CD4-positive, alpha-beta T cell treated with Interleukin-4 for 4 hours (primary cell): Measurements from ENCODE around the gene NCBP2.
A peak's percentile ranks its signal among the peaks of the same experiment; 100 is the strongest.
"Not testable (repeated sequence)": the region's sequence is repeated elsewhere in the genome, so short reads cannot be mapped to it uniquely, and the experiment has no call there.

Source experiments
- DNase-seq: peaks from one replicate; pipeline ENCODE4 v3.0.0-alpha.2; 2020

Gene NCBP2

DNA sequence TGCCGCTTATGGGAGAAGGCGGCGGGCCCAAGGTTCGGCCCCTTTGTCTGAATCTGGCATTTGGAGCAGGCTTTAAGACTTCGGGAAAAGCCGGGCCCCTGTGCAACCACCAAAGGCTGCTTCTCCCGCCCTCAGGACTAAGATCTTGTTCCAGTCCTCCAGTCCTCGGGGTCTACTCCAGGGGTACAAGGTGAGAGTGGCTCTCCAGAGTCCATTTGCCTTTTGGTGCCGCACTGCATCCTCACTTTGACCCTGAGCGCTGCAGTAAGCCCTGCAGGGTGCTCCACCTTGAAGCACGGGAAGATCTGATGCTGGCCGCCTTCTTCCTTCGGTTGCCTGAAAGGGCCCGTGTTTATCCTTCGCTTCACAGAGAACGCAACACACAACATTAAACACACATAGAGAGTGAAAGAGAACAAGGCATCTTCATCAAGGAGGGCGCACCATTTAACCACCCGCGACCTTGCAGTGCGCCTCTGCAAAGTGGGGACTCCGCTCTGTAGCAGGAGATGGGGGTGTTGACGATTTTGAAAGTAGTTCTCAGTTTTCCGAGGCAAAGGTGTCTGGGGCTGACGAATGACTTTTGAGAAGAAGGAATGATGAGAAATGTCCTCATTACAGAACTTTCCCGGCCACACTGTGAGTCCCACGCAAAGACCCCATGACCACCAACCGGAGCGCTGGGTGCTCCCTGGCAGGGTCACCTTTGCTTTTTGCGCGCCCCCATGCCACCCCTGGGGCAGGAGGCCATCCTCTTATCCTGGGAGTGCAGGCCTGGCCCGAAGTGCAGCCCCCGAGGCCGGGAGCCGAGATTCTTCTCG, 25.3 kb upstream of the NCBP2 start:
- DNase-seq = no peak

DNA sequence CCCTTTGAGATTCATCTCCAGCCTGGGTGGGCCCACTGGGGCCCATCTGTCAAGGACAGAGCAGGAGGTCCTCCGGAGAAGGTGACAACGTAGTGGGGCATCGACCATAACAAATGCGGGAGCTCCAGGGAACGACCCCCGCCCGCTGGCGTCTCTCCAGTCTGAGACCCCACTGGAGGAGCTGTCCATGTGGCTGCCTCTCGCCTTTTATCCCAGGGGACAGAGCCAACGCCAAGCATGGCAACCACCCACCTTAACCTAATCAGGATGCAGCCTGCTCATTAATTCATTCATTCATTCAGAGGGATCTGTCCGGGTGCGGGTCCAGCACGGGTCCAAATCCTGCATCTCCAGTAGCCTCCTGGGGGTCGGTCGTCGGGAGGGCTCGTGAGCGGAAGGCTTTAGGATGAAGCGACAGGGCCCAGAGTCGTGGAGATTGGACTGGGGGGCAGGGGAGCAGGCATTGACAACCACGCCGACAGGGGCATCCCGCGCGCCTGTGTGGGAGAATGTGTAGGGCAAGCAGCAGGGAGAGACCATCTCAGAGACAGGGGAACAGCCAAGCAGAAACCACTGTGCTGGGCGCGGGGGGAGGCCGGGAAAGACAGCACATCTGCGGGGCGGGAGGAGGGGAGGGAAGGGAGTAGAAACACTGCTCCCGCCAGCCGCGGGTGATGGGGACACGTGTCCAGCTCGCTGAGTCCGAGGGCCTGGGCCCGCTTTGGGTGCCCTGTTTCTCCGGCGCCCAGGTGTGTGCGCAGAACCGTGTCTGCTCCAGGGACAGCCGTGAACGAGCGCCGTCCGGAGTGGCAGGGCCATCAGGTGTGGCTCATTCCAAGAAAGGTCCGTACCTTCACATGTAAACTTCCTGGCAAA, 24.4 kb upstream of the NCBP2 start:
- no peak for DNase-seq

DNA sequence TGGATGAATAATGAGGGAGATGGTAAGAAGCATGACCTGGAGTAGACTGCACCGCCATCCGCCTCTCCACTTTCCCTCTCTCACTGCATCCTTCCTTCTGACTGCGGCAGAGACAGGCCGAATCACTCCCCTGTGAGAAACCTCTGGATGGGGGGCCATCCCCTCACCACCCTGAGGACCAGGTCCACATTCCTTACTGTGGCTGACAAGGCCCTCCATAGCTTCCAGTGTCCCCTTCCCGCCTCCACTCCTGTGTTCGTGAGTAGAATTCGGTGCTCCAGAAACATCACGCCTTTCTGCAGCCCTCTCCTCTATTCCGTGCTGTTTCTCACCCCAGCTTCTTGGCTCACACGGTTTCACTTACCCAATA, 23.5 kb upstream of the NCBP2 start:
- no peak for DNase-seq

DNA sequence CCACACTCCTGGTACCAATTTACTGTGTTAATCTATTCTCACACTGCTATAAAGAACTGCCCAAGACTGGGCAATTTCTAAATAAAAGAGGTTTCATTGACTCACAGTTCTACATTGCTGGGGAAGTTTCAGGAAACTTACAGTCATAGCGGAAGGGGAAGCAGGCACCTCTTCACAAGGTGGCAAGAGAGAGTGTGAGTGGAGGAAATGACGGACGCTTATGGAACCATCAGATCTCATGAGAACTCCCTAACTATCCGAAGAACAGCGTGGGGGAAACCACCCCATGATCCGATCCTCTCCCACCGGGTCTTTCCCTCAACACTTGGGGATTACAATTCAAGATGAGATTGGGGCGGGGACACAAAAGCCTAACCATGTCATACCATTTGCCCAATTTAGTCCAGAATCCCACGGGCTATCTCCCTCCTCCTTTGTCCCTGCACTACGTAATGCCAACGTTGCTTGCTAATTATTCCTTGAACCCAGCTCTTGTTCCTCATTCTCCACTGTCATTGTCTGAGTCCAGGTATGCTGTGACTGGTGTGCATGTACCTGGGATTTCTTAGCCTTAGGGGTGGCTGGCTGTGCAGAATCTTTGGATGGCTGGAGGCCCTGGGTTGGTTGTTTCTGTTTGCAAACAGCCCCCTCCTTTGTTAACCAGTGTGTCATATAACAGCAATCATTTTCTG, 22.9 kb upstream of the NCBP2 start:
- DNase-seq = no peak

DNA sequence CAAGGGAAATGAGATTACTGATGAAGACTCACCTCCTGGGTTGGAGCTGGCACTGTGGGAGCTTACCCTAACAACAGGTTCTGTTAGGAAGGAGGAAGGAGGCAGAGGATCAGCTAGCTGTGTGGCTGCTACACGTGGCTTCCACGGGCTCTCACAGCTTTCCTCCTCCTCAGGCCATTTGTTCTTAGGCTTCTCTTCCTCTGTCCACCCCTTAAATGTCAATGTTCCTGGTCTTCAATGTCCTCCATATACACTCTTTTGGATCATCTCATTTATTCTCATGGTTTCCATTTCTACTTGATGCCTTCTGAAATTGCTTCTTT, 21.3 kb upstream of the NCBP2 start:
- no peak for DNase-seq

DNA sequence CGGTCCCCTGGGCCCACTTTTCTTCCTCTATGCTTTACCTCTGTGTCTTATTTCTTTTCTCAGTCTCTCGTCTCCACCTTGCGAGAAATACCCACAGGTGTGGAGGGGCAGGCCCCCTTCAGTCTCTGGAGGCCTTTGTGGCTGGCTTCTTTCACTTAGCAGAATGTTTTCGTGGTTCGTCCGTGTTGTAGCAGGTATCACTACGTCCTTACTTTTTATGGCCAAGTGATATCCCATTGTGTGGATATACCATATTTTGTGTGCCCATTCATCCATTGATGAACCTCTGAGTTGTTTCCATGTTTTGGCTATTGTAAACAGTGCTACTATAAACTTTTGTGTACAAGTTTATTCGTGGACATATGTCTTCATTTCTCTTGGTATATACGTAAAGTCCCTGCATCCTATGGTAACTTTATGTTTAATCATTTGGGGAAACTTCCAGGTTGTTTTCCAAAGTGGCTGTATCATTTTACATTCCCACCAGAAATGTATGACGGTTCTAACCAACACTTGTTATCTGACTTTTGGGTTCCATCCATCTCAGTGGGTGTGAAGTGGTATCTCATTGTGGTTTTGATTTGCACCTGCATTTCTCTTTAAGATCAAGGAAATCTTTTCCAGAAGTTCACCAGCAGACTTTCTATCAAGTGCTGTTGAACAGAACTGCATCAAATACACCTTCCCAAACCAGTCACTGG, 20.8 kb upstream of the NCBP2 start:
- DNase-seq = no peak

DNA sequence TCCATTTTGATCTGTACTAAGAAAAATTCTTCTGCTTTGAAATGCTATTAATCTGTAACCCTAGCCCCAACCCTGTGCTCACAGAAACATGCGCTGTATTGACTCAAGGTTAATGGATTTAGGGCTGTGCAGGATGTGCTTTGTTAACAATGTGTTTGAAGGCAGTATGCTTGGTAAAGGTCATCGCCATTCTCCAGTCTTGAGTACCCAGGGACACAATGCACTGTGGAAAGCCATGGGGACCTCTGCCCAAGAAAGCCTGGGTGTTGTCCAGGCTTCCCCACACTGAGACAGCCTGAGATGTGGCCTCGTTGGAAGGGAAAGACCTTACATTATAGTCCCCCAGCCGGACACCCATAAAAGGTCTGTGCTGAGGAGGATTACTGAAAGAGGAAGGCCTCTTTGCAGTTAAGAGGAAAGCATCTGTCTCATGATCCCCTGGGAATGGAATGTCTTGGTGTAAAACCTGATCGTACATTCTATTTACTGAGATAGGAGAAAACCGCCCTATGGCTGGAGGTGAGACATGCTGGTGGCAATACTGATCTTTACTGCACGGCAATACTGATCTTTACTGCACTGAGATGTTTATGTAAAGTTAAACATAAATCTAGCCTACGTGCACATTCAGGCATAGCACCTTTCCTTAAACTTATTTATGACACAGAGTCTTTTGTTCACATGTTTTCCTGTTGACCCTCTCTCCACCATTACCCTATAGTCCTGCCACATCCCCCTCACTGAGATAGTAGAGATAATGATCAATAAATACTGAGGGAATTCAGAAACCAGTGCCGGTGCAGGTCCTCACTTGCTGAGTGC, 20.0 kb upstream of the NCBP2 start:
- DNase-seq = no peak

DNA sequence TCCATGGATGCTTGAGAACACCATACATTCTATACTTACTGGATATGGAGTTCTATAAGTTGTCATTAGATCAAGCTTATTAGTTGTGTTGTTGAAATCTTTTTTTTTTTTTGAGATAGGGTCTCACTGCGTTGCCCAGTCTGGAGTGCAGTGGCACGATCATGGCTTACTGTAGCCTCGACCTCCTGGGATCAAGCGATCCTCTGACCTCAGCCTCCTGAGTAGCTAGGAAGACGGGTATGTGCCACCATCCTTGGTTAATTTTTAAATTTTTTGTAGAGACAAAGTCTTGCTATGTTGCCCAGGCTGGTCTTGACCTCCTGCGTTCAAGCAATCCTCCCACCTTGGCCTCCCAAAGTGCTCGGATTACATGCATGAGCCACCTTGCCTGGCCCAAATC, 12.5 kb upstream of the NCBP2 start:
- no peak for DNase-seq

DNA sequence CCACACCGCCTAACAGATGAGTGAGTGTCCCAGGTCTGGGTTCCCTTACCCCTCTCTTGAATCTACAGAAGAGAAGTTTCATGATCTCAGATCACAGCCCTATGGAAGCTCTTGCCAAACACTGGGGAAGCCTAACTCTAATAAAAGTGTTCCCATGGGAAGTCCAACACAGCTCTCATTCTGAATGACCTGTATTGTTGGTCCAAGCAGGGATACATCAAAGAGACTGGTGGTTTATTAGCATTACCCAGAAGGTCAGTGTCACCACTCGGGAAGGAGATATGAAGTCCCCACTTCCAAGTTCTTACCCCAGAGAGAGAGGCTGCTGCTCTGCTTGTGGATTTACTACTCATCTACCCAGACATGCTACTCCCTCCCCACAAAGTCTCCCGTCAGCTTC, 9.0 kb upstream of the NCBP2 start:
- DNase-seq = no peak

DNA sequence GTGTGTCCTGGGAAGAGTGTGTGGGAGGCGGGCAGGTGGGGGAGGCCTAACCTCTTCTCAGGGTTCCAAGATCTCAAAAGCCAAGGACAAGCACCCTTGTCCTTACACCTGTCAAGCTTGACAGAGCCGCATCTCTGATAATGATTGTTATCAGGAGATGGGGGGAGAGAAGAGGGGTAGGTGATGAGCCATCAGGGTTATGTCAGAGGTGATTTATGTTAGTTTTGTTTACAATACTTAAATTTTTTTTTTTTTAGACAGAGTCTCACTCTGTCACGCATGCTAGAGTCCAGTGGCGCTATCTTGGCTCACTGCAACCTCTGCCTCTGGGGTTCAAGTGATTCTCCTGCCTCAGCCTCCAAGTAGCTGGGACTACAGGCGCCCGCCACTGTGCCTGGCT, 7.4 kb upstream of the NCBP2 start:
- no peak for DNase-seq

DNA sequence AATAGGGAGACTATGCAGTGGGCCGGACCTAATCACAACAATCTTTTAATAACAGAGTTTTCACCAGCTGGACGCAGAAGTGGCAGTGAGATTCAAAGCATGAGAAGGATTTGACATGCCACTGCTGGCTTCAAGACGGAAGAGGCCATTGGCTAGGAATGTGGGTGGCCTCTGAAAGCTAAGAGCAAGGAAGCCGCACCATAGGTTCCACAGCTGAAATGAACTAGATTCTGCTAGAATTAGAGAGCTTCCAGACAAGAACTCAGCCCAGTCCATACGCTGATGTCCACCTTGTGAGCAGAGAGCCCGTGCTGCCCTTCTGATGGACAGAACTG, 6.9 kb upstream of the NCBP2 start:
- DNase-seq = no peak

DNA sequence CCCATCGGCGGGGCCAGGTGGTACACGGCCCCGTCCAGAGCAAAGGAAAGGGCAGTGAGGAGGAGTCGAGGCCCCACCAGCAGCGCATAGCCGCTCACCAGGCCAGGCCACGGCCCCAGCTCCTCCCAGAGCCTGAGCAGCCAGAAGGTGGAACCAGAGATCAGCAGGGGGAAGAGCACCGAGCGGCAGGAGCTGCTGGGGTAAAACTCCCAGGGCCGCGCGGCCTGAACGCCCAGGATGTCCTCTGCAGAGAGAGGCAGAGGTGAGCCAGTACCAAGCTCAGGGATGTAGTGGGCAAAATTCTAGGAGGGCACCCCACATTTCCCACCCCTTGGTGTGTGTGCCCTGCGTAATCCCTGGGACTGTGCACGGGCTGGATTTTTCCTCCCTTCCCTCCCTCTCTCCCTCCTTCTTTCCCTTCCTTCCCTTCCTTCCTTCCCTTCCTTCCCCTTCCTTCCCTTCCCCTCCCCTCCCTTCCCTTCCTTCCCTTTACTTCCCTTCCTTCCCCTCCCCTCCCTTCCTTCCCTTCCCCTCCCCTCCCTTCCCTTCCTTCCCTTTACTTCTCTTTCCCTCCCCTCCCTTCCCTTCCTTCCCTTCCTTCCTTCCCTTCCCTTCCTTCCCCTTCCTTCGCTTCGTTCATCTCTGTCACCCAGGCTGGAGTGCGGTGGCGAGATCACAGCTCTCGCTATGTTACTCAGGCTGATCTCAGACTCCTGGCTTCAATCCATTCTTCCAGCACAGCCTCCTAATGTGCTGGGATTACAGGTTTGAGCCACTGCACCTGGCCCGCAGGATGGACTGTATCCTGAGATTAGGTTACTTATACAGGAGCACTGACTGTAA, 6.3 kb upstream of the NCBP2 start:
- no peak for DNase-seq

DNA sequence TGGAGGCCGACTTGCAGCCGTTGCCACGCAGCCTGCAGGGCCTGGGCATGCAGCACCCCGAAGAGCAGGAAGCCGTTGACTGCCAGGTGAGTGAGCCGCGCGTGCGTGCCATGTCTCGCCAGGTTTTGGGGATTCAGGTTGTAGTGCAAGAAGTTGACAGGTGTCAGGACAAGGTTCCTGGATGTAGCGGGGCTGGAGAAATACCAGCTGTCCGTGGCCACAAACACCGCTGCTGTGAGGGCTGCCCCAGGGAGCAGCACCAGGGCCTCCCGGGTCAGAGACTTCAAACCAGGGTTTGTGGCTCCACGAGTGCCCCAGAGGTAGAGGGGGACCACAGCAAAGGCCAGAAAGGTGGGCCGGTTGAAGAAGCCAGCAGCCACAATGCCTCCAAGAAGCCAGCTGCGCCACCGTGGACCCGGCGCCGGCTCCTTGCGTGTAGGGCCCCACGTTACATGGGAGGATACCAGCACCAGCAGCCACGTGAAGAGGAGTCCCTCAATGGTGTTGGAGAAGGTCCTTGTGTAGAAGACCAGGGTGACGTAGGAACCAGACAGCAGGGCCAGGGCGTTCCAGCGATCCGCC, 5.6 kb upstream of the NCBP2 start:
- no peak for DNase-seq

DNA sequence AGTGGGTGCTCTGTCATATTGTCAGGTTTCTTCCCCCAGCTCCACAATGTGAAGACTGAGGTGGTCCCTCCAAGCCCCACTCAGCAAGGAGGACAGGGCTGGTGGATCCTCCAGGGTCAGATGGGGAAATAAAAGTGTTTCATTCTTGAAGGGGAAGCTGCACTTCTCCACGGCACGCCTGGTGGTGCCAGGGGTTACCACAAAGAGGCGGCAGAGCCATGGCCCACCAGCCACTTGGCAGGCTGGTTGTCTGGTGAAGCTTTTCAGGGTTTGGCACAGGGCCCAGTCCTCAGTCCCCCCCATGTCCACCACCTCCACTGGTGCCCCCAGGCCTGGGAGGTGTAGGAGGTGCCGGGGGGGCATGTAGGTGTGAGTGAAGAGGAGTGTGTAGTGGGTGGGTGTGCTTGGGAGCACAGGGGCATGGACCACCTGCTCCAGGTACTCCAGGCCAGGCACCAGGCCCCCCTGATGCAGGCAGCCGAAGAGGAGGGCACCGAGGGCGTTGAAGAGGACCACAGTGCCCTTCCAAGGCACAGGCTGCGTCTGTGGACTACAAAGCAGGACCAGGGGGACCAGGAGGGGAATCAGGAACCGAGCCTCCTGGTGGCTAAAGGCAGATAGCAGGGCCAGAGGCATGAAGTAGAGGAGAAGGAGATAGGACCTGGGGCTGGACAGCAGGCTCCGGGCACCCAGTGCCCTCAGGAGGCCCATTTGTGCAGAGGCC, 5.0 kb upstream of the NCBP2 start:
- no peak for DNase-seq

DNA sequence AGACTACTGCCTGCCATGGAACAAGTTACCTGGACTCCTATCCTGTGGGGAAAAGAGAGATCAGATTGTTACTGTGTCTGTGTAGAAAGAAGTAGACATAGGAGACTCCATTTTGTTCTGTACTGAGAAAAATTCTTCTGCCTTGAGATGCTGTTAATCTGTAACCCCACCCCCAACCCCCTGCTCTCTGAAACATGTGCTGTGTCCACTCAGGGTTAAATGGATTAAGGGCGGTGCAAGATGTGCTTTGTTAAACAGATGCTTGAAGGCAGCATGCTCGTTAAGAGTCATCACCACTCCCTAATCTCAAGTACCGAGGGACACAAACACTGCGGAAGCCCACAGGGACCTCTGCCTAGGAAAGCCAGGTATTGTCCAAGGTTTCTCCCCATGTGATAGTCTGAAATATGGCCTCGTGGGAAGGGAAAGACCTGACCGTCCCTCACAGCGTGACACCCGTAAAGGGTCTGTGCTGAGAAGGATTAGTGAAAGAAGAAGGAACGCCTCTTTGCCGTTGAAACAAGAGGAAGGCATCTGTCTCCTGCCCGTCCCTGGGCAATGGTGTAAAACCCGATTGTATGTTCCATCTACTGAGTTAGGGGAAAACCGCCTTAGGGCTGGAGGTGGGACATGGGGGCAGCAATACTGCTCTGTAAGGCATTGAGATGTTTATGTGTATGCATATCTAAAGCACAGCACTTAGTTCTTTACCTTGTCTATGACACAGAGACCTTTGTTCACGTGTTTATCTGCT, 1.9 kb upstream of the NCBP2 start:
- not testable (repeated sequence) for DNase-seq

DNA sequence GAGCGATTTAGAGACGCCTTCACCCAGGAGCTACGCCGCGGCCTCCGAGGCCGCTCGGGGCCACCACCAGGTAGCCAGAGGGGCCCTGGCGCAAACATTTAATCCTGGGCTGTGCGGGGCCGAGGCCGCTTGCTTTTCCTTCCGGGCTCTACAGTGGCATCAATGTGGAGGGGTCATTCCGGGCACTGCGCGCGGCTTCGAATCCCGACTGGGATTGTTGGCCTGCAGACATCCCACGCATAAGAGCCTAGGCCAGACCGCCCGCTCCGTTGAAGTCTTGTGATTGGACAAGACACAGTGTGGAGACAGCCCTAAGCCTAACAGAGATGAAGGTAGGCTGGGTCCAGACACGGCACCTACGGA, 568 bp upstream of the NCBP2 start:
- no peak for DNase-seq

DNA sequence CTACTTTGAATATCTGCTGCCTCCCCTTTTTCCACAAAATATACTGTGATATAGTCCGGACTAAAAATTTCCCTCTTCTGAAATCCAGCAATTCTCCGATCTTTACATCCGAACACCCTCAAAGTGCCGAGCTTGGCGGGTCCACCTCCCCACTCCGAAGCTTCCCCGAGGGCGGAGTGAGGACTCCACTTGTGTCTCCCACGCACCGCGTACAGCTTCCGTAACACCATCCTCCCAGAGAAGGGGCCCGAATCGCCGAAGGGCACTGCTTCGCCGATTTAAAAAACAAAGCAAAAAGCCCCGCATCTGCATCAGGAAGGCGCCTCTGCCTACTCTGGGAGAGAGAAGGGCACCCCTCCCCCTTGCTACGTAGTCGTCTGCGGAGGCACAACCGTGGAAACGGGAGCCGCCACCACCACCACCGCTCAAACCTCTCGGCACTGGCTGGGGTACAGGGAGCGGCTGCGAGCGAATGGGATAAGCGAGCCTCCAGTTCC, 551 bp downstream of the NCBP2 start:
- peak; percentile 37 for DNase-seq

DNA sequence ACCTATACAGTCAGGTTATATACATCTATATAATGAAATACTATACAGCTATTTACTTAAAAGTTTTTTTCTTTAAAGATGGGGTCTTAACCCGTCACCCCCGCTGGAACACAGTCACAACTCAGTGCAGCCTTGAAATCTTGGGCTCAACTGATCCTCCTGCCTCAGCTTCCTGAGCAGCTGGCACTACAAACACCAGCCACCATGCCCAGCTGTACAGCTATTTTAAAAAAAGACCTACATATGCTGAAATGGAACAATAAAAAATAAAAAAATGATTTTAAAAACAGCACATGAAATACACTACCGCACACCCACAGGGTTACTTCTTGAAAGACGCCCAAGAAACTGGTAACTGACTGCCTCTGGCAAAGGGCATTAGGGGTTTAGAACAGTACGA, 3.8 kb downstream of the NCBP2 start:
- DNase-seq = no peak

DNA sequence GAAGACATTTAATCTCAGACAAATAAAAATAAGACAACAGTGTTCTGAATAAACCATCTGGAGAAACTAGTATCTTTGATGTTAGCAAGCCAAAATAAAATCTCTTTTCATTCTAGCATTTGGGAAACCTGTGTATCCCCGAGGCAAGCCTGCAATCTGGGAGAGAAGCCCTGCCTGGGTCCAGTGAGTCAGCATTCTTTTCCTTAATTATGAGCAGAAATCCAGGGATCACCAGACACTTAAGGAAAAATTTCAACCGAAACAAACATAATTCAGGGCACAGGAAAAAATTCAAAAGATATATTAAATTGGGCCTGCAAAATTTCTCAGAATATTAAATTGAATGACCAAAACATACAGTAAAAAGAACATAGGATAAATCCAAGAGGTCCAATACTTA, 4.2 kb downstream of the NCBP2 start:
- no peak for DNase-seq

DNA sequence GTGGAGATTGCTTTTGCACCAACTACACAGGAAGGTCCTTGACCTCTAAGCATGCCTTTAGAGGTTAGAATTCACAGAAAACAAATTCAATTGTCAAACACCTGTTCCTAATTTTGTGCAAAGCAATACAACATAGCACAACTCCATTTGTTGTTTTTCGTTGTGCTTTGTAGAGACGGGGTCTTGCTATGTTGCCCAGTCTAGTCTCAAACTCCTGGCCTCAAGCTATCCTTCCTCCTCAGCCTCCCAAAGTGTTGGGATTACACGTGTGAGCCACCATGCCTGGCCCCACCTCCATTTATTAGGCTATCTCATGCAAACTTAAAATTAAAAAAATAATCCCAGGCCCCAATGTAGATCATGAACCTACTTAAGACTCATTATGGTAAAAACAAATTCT, 6.0 kb downstream of the NCBP2 start:
- DNase-seq = no peak
